ENCODE data around the gene TRIM33. TPM values are rescaled to one million over a fixed set of nuclear protein-coding genes. Genes with fewer than 3 reads are reported as not detected.
"Not testable (repeated sequence)": the region's sequence is repeated elsewhere in the genome, so short reads cannot be mapped to it uniquely, and the experiment has no call there.

The TRIM33 gene
- total RNA-seq, 2 experiments from 2014 or later: 31.5 to 32.8 TPM

GRCh38 chr1:114435088-114435715 is 75.8 kb downstream of the TRIM33 start:
- Mint-ChIP-seq H3K9me3 (no peaks in the 10 kb centered on the region), H3K36me3 (peaks cover 13% of the 10 kb centered on the region), H3K27ac (no peak overlapping the region), H3K27me3 (no peaks in the 10 kb centered on the region), H3K4me3 (no peak overlapping the region), H3K4me1 (peaks cover 9% of the 10 kb centered on the region)
- no peak for DNase-seq

- Mint-ChIP-seq H3K27ac (no peak overlapping the region), H3K27me3 (no peaks in the 10 kb centered on the region), H3K4me1 (peaks cover 4% of the 10 kb centered on the region), H3K4me3 (no peak overlapping the region), H3K9me3 (no peaks in the 10 kb centered on the region), H3K36me3 (peaks cover 4% of the 10 kb centered on the region)
- no peak for DNase-seq
Measured at GRCh38 chr1:114431026-114431425, 80.0 kb downstream of the TRIM33 start.

GRCh38 chr1:114428083-114428754 is 82.8 kb downstream of the TRIM33 start:
- H3K27me3 Mint-ChIP-seq: no peaks in the 10 kb centered on the region
- H3K4me3 Mint-ChIP-seq: no peak overlapping the region
- H3K27ac Mint-ChIP-seq: no peak overlapping the region
- no peaks in the 10 kb centered on the region for H3K9me3 Mint-ChIP-seq
- no peak for DNase-seq
- peaks cover 2% of the 10 kb centered on the region for H3K4me1 Mint-ChIP-seq
- H3K36me3 Mint-ChIP-seq: peaks cover 5% of the 10 kb centered on the region

GRCh38 chr1:114427612-114428011 is 83.4 kb downstream of the TRIM33 start:
- Mint-ChIP-seq H3K36me3 (peaks cover 5% of the 10 kb centered on the region), H3K27ac (no peak overlapping the region), H3K4me3 (no peak overlapping the region), H3K27me3 (no peaks in the 10 kb centered on the region), H3K9me3 (no peaks in the 10 kb centered on the region), H3K4me1 (peaks cover 2% of the 10 kb centered on the region)
- no peak for DNase-seq

GRCh38 chr1:114423455-114423854 is 87.5 kb downstream of the TRIM33 start:
- no peaks in the 10 kb centered on the region for H3K27me3 Mint-ChIP-seq
- no peak overlapping the region for H3K4me3 Mint-ChIP-seq
- peaks cover 2% of the 10 kb centered on the region for H3K4me1 Mint-ChIP-seq
- no peak for DNase-seq
- no peaks in the 10 kb centered on the region for H3K9me3 Mint-ChIP-seq
- H3K36me3 Mint-ChIP-seq: peaks cover 26% of the 10 kb centered on the region
- no peak overlapping the region for H3K27ac Mint-ChIP-seq

GRCh38 chr1:114418948-114419347 is 92.1 kb downstream of the TRIM33 start:
- not testable (repeated sequence) for DNase-seq, H3K27ac Mint-ChIP-seq, H3K27me3 Mint-ChIP-seq, H3K9me3 Mint-ChIP-seq, H3K4me3 Mint-ChIP-seq, H3K4me1 Mint-ChIP-seq
- H3K36me3 Mint-ChIP-seq: peaks cover 36% of the 10 kb centered on the region

GRCh38 chr1:114397601-114398000 is 113.4 kb downstream of the TRIM33 start:
- H3K36me3 Mint-ChIP-seq: peaks cover 33% of the 10 kb centered on the region

GRCh38 chr1:114395863-114396262 is 115.1 kb downstream of the TRIM33 start:
- no peak overlapping the region for H3K27ac Mint-ChIP-seq
- no peaks in the 10 kb centered on the region for H3K27me3 Mint-ChIP-seq
- no peak for DNase-seq
- peaks cover 2% of the 10 kb centered on the region for H3K9me3 Mint-ChIP-seq
- H3K4me3 Mint-ChIP-seq: no peak overlapping the region
- H3K36me3 Mint-ChIP-seq: peaks cover 41% of the 10 kb centered on the region
- no peaks in the 10 kb centered on the region for H3K4me1 Mint-ChIP-seq

More at GRCh38 chr1:114397601-114398000, 113.4 kb downstream of the TRIM33 start:
- Mint-ChIP-seq H3K4me3 (no peak overlapping the region), H3K27ac (no peak overlapping the region), H3K27me3 (no peaks in the 10 kb centered on the region), H3K9me3 (no peaks in the 10 kb centered on the region), H3K4me1 (no peaks in the 10 kb centered on the region)
- no peak for DNase-seq

- Mint-ChIP-seq H3K36me3 (peaks cover 44% of the 10 kb centered on the region), H3K4me3 (no peak overlapping the region), H3K27me3 (no peaks in the 10 kb centered on the region), H3K4me1 (no peaks in the 10 kb centered on the region), H3K27ac (no peak overlapping the region), H3K9me3 (peaks cover 29% of the 10 kb centered on the region)
- no peak for DNase-seq
Measured at GRCh38 chr1:114390960-114391359, 120.0 kb downstream of the TRIM33 start.

- no peak overlapping the region for H3K27ac Mint-ChIP-seq
- H3K4me1 Mint-ChIP-seq: no peaks in the 10 kb centered on the region
- H3K9me3 Mint-ChIP-seq: peaks cover 34% of the 10 kb centered on the region
- no peak for DNase-seq
- peaks cover 45% of the 10 kb centered on the region for H3K36me3 Mint-ChIP-seq
- no peaks in the 10 kb centered on the region for H3K27me3 Mint-ChIP-seq
- H3K4me3 Mint-ChIP-seq: no peak overlapping the region
Measured at GRCh38 chr1:114390361-114390760, 120.6 kb downstream of the TRIM33 start.

- peaks cover 42% of the 10 kb centered on the region for H3K9me3 Mint-ChIP-seq
- no peaks in the 10 kb centered on the region for H3K27me3 Mint-ChIP-seq
- no peak overlapping the region for H3K27ac Mint-ChIP-seq
- H3K4me3 Mint-ChIP-seq: no peak overlapping the region
- DNase-seq: no peak
- H3K4me1 Mint-ChIP-seq: no peaks in the 10 kb centered on the region
- H3K36me3 Mint-ChIP-seq: peaks cover 37% of the 10 kb centered on the region
Measured at GRCh38 chr1:114388432-114389003, 122.5 kb downstream of the TRIM33 start.

- not testable (repeated sequence) for H3K4me3 Mint-ChIP-seq, H3K27me3 Mint-ChIP-seq, H3K27ac Mint-ChIP-seq, H3K4me1 Mint-ChIP-seq, DNase-seq
- H3K9me3 Mint-ChIP-seq: peaks cover 47% of the 10 kb centered on the region
- peaks cover 37% of the 10 kb centered on the region for H3K36me3 Mint-ChIP-seq
Measured at GRCh38 chr1:114387585-114387984, 123.4 kb downstream of the TRIM33 start.

GRCh38 chr1:114387010-114387360 is 124.0 kb downstream of the TRIM33 start:
- H3K27ac Mint-ChIP-seq: no peak overlapping the region
- no peaks in the 10 kb centered on the region for H3K4me1 Mint-ChIP-seq
- H3K9me3 Mint-ChIP-seq: peaks cover 50% of the 10 kb centered on the region
- no peaks in the 10 kb centered on the region for H3K27me3 Mint-ChIP-seq
- DNase-seq: no peak
- peaks cover 34% of the 10 kb centered on the region for H3K36me3 Mint-ChIP-seq
- no peak overlapping the region for H3K4me3 Mint-ChIP-seq

GRCh38 chr1:114386129-114387009 is 124.6 kb downstream of the TRIM33 start:
- Mint-ChIP-seq H3K27ac (no peak overlapping the region), H3K4me3 (no peak overlapping the region)

GRCh38 chr1:114384922-114385321 is 126.1 kb downstream of the TRIM33 start:
- Mint-ChIP-seq H3K9me3 (peaks cover 46% of the 10 kb centered on the region), H3K27me3 (no peaks in the 10 kb centered on the region), H3K27ac (no peak overlapping the region), H3K36me3 (peaks cover 20% of the 10 kb centered on the region), H3K4me3 (no peak overlapping the region), H3K4me1 (no peaks in the 10 kb centered on the region)
- DNase-seq: no peak

More at GRCh38 chr1:114386129-114387009, 124.6 kb downstream of the TRIM33 start:
- H3K4me1 Mint-ChIP-seq: no peaks in the 10 kb centered on the region
- no peaks in the 10 kb centered on the region for H3K27me3 Mint-ChIP-seq
- H3K36me3 Mint-ChIP-seq: peaks cover 28% of the 10 kb centered on the region
- peaks cover 51% of the 10 kb centered on the region for H3K9me3 Mint-ChIP-seq
- DNase-seq: no peak
